ENCODE results near the gene CKB.
"Not testable (repeated sequence)": the region's sequence is repeated elsewhere in the genome, so short reads cannot be mapped to it uniquely, and the experiment has no call there.

CKB gene

GRCh38 chr14:103525430-103526246 is 3.0 kb upstream of the CKB start:
- DNase-seq: not testable (repeated sequence)

- DNase-seq: peak in 1 of 2 experiments; percentile 41
Measured at GRCh38 chr14:103524002-103524935, 1.6 kb upstream of the CKB start.

- DNase-seq: no peak
Measured at GRCh38 chr14:103523575-103523954, 935 bp upstream of the CKB start.

- DNase-seq: no peak
Measured at GRCh38 chr14:103521951-103522563, 573 bp downstream of the CKB start.

- no peak for DNase-seq
Measured at GRCh38 chr14:103521438-103521950, 1.1 kb downstream of the CKB start.

GRCh38 chr14:103520657-103521437 is 1.8 kb downstream of the CKB start:
- DNase-seq: peak; percentile 48 to 76

GRCh38 chr14:103520269-103520656 is 2.4 kb downstream of the CKB start:
- DNase-seq: no peak

- no peak for DNase-seq
Measured at GRCh38 chr14:103519837-103520212, 2.8 kb downstream of the CKB start.

GRCh38 chr14:103519043-103519836 is 3.4 kb downstream of the CKB start:
- DNase-seq: no peak

GRCh38 chr14:103518422-103519042 is 4.1 kb downstream of the CKB start:
- peak in 1 of 2 experiments; percentile 36 for DNase-seq

- no peak for DNase-seq
Measured at GRCh38 chr14:103517721-103518421, 4.8 kb downstream of the CKB start.

- DNase-seq: no peak
Measured at GRCh38 chr14:103517174-103517566, 5.5 kb downstream of the CKB start.

- no peak for DNase-seq
Measured at GRCh38 chr14:103516426-103517173, 6.0 kb downstream of the CKB start.

GRCh38 chr14:103514596-103515421 is 7.8 kb downstream of the CKB start:
- no peak for DNase-seq

- DNase-seq: no peak
Measured at GRCh38 chr14:103512701-103513611, 9.7 kb downstream of the CKB start.

- DNase-seq: not testable (repeated sequence)
Measured at GRCh38 chr14:103512180-103512579, 10.4 kb downstream of the CKB start.

All from SHP77 (cell line).